A673 (cell line): ENCODE data around the gene PHF21B. TPM values are rescaled to one million over a fixed set of nuclear protein-coding genes. Genes with fewer than 3 reads are reported as not detected.

ENCODE experiments used
- BruUV-seq: library from RNA; stranded (reverse); fragments of 400-500 nt; replicated peaks from 2 replicates; lab custom pipeline; 2021; lab: Mats Ljungman, UMichigan
- CTCF ChIA-PET: fragments of 300-600 bp; sonication (Branson Sonifier 250); formaldehyde crosslinking; loops from one replicate; lab custom pipeline; 2022; ENCODE audit warnings: antibody characterized with exemption; lab: Charles Lee
- POLR2A ChIA-PET: fragments of 300-600 bp; sonication (Branson Sonifier 250); formaldehyde crosslinking; loops from one replicate; lab custom pipeline; 2022; ENCODE audit warnings: antibody characterized with exemption; ENCODE audit not compliant: low non-redundant PET; lab: Charles Lee
- DNase-seq: peaks from one replicate; pipeline ENCODE4 v3.0.0-alpha.2; 2015; ENCODE audit warnings: low spot score
- H3K27ac ChIP-seq: fragments of 200-600 bp; sonication (generic); 2 replicates; pipeline ENCODE4 v1.5.1; 2016; ENCODE audit warnings: mixed run types, low read depth, mild to moderate bottlenecking, mixed read lengths, antibody characterized with exemption, low read length; ENCODE audit not compliant: poor library complexity, severe bottlenecking
- H3K27me3 ChIP-seq: fragments of 200-600 bp; sonication (generic); replicated peaks from 2 replicates; pipeline ENCODE4 v1.6.1; 2017; ENCODE audit warnings: mixed run types, low read depth, mild to moderate bottlenecking, mixed read lengths, antibody characterized with exemption, low read length; ENCODE audit not compliant: insufficient read depth, poor library complexity
- H3K36me3 ChIP-seq: fragments of 200-600 bp; sonication (generic); 2 replicates; pipeline ENCODE4 v1.6.1; 2016; ENCODE audit warnings: mixed run types, mild to moderate bottlenecking, mixed read lengths, antibody characterized with exemption, low read length; ENCODE audit not compliant: insufficient read depth, poor library complexity, severe bottlenecking
- H3K4me1 ChIP-seq: fragments of 200-600 bp; sonication (generic); 2 replicates; pipeline ENCODE4 v1.6.1; 2017; ENCODE audit warnings: mixed run types, mild to moderate bottlenecking, mixed read lengths, antibody characterized with exemption, low read length; ENCODE audit not compliant: insufficient read depth, poor library complexity, severe bottlenecking
- H3K4me3 ChIP-seq: fragments of 200-600 bp; sonication (generic); 2 replicates; pipeline ENCODE4 v1.5.1; 2016; ENCODE audit warnings: low read depth, mixed run types, mild to moderate bottlenecking, mixed read lengths, low read length; ENCODE audit not compliant: poor library complexity, severe bottlenecking
- H3K9me3 ChIP-seq: fragments of 200-600 bp; sonication (generic); 2 replicates; pipeline ENCODE4 v1.6.1; 2016; ENCODE audit warnings: mixed run types, low read depth, mild to moderate bottlenecking, mixed read lengths, antibody characterized with exemption, low read length; ENCODE audit not compliant: poor library complexity, severe bottlenecking
- EZH2 ChIP-seq: fragments of 200-600 bp; sonication (generic); IDR thresholded peaks from 2 replicates; pipeline ENCODE4 v1.6.1; 2017; ENCODE audit warnings: borderline replicate concordance, low read depth, mild to moderate bottlenecking, mixed read lengths, antibody characterized with exemption, low read length; ENCODE audit not compliant: poor library complexity, severe bottlenecking
- intact Hi-C: fragments of 100-400 bp; cut with micrococcal nuclease; formaldehyde crosslinking; loops from one replicate; pipeline ENCODE4 v1.10.0; 2022; ENCODE audit not compliant: unreplicated experiment
- total RNA-seq: library from RNA; stranded (reverse); gene quantifications from 2 replicates; pipeline ENCODE4 v1.2.3, GENCODE V29; 2021
- TF ChIP-seq, protein P1 (sequence below): fragments of 300-800, 200-600 bp; sonication (generic); conservative IDR thresholded peaks from 2 replicates; pipeline ENCODE4 v1.5.1; 2017; ENCODE audit warnings: low read depth, mild to moderate bottlenecking, antibody characterized with exemption, low read length, moderate library complexity, mixed read lengths

PHF21B gene
- total RNA-seq, 1 experiment from 2014 or later = 13.2 TPM

DNA sequence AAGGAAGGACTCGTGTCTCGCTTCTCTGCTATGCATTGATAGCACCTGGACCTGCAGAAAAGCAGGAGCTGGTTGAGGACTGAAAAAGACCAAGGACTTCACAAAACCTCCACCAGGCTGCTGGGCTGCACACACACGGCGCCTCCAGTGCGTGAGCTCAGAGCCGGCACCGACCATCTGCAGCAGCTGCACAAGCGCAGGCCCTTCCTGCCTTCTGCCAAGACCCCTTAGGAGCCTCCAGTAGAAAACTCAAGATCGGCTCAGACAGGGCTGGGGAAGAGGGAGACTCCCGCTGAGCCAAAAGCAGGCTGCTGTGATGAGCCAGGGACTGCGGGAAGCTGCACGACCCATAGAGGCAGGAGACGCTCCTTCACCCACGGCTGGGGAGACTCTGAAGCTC is 70.9 kb downstream of the PHF21B start:
- Histone ChIP-seq H3K27ac (no peak overlapping the region), H3K9me3 (no peaks in the 10 kb centered on the region), H3K27me3 (no peaks in the 10 kb centered on the region), H3K36me3 (no peaks in the 10 kb centered on the region), H3K4me1 (peaks cover 17% of the 10 kb centered on the region), H3K4me3 (no peak overlapping the region)
- POLR2A ChIA-PET = interaction anchor here (0.6 kb wide), 1 partner anchor 76 kb away, joined by 4 read pairs; no protein-coding TSS in a partner anchor
- DNase-seq = no peak
- no peak for TF ChIP-seq EZH2
- TF ChIP-seq, protein P1, sequence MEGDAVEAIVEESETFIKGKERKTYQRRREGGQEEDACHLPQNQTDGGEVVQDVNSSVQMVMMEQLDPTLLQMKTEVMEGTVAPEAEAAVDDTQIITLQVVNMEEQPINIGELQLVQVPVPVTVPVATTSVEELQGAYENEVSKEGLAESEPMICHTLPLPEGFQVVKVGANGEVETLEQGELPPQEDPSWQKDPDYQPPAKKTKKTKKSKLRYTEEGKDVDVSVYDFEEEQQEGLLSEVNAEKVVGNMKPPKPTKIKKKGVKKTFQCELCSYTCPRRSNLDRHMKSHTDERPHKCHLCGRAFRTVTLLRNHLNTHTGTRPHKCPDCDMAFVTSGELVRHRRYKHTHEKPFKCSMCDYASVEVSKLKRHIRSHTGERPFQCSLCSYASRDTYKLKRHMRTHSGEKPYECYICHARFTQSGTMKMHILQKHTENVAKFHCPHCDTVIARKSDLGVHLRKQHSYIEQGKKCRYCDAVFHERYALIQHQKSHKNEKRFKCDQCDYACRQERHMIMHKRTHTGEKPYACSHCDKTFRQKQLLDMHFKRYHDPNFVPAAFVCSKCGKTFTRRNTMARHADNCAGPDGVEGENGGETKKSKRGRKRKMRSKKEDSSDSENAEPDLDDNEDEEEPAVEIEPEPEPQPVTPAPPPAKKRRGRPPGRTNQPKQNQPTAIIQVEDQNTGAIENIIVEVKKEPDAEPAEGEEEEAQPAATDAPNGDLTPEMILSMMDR = no peak
- CTCF ChIA-PET = no interaction called here
- BruUV-seq = no TSS peak
- intact Hi-C loops = no loop called here

DNA sequence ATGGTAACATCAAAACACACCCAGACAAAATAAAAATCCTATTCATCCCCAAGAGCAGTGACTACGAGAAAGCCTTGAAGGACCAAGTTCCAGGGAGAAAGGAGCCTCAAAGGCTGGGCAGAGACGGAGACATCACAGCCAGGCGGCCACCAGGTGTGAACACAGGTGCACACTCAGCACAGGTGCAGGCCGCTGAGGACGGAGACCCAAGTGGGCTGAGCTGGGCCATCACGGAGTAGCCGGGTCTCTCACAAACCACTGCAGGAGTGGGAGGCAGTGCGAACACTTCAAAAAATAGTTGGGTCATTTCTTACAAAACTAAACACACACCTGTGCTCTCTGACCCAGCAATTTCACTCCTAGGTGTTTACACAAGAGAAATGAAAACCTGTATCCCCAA is 72.6 kb downstream of the PHF21B start:
- ChIA-PET CTCF (no interaction called here), POLR2A (no interaction called here)
- no peaks in the 10 kb centered on the region for H3K27me3 ChIP-seq
- H3K4me1 ChIP-seq = peaks cover 17% of the 10 kb centered on the region
- intact Hi-C loops = no loop called here
- DNase-seq = no peak
- H3K36me3 ChIP-seq = no peaks in the 10 kb centered on the region
- H3K4me3 ChIP-seq = no peak overlapping the region
- no TSS peak for BruUV-seq
- H3K27ac ChIP-seq = no peak overlapping the region
- H3K9me3 ChIP-seq = no peaks in the 10 kb centered on the region
- TF ChIP-seq, protein P1 = no peak
- TF ChIP-seq EZH2 = no peak

DNA sequence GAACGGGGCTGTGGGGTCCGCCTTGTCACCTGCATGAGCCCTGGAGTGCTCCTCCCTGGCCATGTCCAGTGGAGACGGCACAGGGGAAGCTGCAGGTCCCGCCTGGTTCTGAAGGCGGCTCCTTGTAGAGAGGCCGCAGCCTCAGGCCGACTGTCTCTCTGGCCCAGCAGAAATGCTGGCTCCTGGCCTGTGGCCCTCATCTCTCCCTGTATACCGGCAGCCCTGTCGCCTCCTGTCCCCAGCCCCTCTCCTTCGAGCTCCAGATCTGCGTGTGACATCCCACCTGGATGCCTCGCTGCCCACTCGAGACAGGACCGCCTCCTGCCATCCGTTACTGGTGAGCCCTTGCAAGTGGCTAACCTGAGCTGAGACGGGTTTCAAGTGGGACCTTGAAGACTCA is 73.6 kb downstream of the PHF21B start:
- CTCF ChIA-PET = no interaction called here

More for the DNA sequence above, 73.6 kb downstream of the PHF21B start:
- Histone ChIP-seq H3K4me3 (no peak overlapping the region), H3K27ac (no peak overlapping the region), H3K36me3 (no peaks in the 10 kb centered on the region), H3K27me3 (no peaks in the 10 kb centered on the region), H3K4me1 (peaks cover 15% of the 10 kb centered on the region), H3K9me3 (no peaks in the 10 kb centered on the region)
- DNase-seq = no peak
- TF ChIP-seq EZH2 = no peak
- TF ChIP-seq, protein P1 = no peak
- no TSS peak for BruUV-seq
- intact Hi-C loops = no loop called here
- POLR2A ChIA-PET = no interaction called here
